H1 (cell line): ENCODE data around the gene DBNDD2. TPM values are rescaled to one million over a fixed set of nuclear protein-coding genes. Genes with fewer than 3 reads are reported as not detected.

Experiments used
- CTCF ChIA-PET: fragments of 300-600 bp; sonication (Branson Sonifier 250); formaldehyde crosslinking; loops from one replicate; lab custom pipeline; 2021; ENCODE audit not compliant: partially characterized antibody; lab: Charles Lee
- POLR2A ChIA-PET: fragments of 300-600 bp; sonication (Branson Sonifier 250); formaldehyde crosslinking; loops from one replicate; lab custom pipeline; 2021; ENCODE audit warnings: inconsistent platforms; ENCODE audit not compliant: partially characterized antibody; lab: Charles Lee
- DNase-seq, 2 experiments: peaks; one replicate each; pipeline versions ENCODE4 v3.0.0 to v3.0.0-alpha.2; 2010 to 2022; ENCODE audit warnings: low spot score in 2 of 2, low read depth in 1 of 2, mixed read lengths in 1 of 2
- FAIRE-seq: peaks from 2 replicates; lab custom pipeline; 2011; peaks lifted over from hg19 to GRCh38; lab: Jason Lieb, UNC
- H2AFZ ChIP-seq: 2 replicates; pipeline ENCODE4 v1.8.1; 2012; ENCODE audit warnings: low read length, inconsistent platforms
- H2AK5ac ChIP-seq: 2 replicates; pipeline ENCODE4 v1.6.1; 2013; ENCODE audit warnings: low read depth, low read length
- H2BK120ac ChIP-seq: replicated peaks from 2 replicates; pipeline ENCODE3; 2013; ENCODE audit warnings: low read depth, low read length, inconsistent platforms
- H2BK12ac ChIP-seq: 2 replicates; pipeline ENCODE4 v1.6.1; 2013; ENCODE audit warnings: low read depth, low read length
- H2BK15ac ChIP-seq: 2 replicates; pipeline ENCODE4 v1.6.1; 2013; ENCODE audit warnings: low read length
- H2BK20ac ChIP-seq: 2 replicates; pipeline ENCODE4 v1.6.1; 2013; ENCODE audit warnings: low read length
- H2BK5ac ChIP-seq: 2 replicates; pipeline ENCODE4 v1.6.1; 2013; ENCODE audit warnings: low read depth, low read length
- H3K14ac ChIP-seq: 2 replicates; pipeline ENCODE4 v1.6.1; 2013; ENCODE audit warnings: inconsistent platforms; ENCODE audit not compliant: insufficient read length
- H3K18ac ChIP-seq: 2 replicates; pipeline ENCODE4 v1.6.1; 2013; ENCODE audit warnings: low read length; ENCODE audit errors: extremely low read depth
- H3K23ac ChIP-seq: 2 replicates; pipeline ENCODE4 v1.6.1; 2013; ENCODE audit warnings: inconsistent platforms; ENCODE audit not compliant: insufficient read length
- H3K23me2 ChIP-seq: 2 replicates; pipeline ENCODE4 v1.6.1; 2013; ENCODE audit warnings: low read depth, low read length
- H3K27ac ChIP-seq: 2 replicates; pipeline ENCODE4 v1.6.1; 2011; ENCODE audit warnings: low read depth, low read length, inconsistent platforms
- H3K27me3 ChIP-seq, 4 experiments: replicated peaks in 1 of 4; 1 replicate in 1 of 4; 2 replicates in 3 of 4; pipeline versions ENCODE4 v1.6.1 to v1.8.1; 2011 to 2013; ENCODE audit warnings: low read length in 3 of 4, mild to moderate bottlenecking in 3 of 4, inconsistent platforms in 2 of 4, mixed read lengths in 2 of 4, moderate library complexity in 1 of 4; ENCODE audit not compliant: control insufficient read depth in 3 of 4, insufficient read depth in 3 of 4; ENCODE audit errors: extremely low read depth in 1 of 4
- H3K36me3 ChIP-seq, 4 experiments: 2 replicates each; pipeline versions ENCODE4 v1.6.1 to v1.8.1; 2011 to 2013; ENCODE audit warnings: mild to moderate bottlenecking in 4 of 4, low read length in 3 of 4, moderate library complexity in 2 of 4, control low read depth in 1 of 4, inconsistent platforms in 1 of 4; ENCODE audit not compliant: insufficient read depth in 4 of 4, control insufficient read depth in 2 of 4
- H3K4ac ChIP-seq: replicated peaks from 2 replicates; pipeline ENCODE3; 2013; ENCODE audit warnings: low read length, low read depth, mixed read lengths, inconsistent platforms; ENCODE audit not compliant: insufficient read length
- H3K4me1 ChIP-seq, 4 experiments: replicated peaks in 1 of 4; 1 replicate in 1 of 4; 2 replicates in 3 of 4; pipeline versions ENCODE4 v1.6.1 to v1.8.1; 2011 to 2013; ENCODE audit warnings: low read length in 3 of 4, inconsistent platforms in 2 of 4, mixed read lengths in 1 of 4; ENCODE audit not compliant: insufficient read depth in 4 of 4, control insufficient read depth in 3 of 4
- H3K4me2 ChIP-seq, 2 experiments: 2 replicates each; pipeline versions ENCODE4 v1.6.1 to v1.8.1; 2011 to 2013; ENCODE audit warnings: low read depth in 2 of 2, low read length in 2 of 2, control low read depth in 1 of 2, inconsistent platforms in 1 of 2, mild to moderate bottlenecking in 1 of 2; ENCODE audit not compliant: insufficient read depth in 1 of 2
- H3K4me3 ChIP-seq, 4 experiments: fragments of 200-600, 300-600 bp in 1 of 4; sonication (generic), shearing (Covaris generic), sonication (Bioruptor Twin) in 1 of 4; 2 replicates each; pipeline versions ENCODE4 v1.5.1 to v1.8.1; 2011 to 2016; ENCODE audit warnings: low read length in 4 of 4, low read depth in 3 of 4, control low read depth in 2 of 4, inconsistent platforms in 2 of 4, mild to moderate bottlenecking in 2 of 4, mixed read lengths in 1 of 4, moderate library complexity in 1 of 4; ENCODE audit not compliant: insufficient read depth in 2 of 4; ENCODE audit errors: extremely low read depth in 1 of 4
- H3K56ac ChIP-seq: replicated peaks from 2 replicates; pipeline ENCODE3; 2013; ENCODE audit warnings: low read depth, mild to moderate bottlenecking, mixed read lengths, low read length, inconsistent platforms; ENCODE audit not compliant: insufficient read length
- H3K79me1 ChIP-seq: 2 replicates; pipeline ENCODE4 v1.6.1; 2013; ENCODE audit warnings: low read depth, low read length, control low read depth
- H3K79me2 ChIP-seq, 2 experiments: 2 replicates each; pipeline versions ENCODE4 v1.6.1 to v1.8.1; 2012 to 2013; ENCODE audit warnings: low read length in 2 of 2, mild to moderate bottlenecking in 2 of 2, inconsistent platforms in 1 of 2; ENCODE audit not compliant: insufficient read depth in 2 of 2, control insufficient read depth in 1 of 2
- H3K9ac ChIP-seq, 4 experiments: replicated peaks in 1 of 4; 1 replicate in 1 of 4; 2 replicates in 3 of 4; pipeline versions ENCODE4 v1.6.1 to v1.8.1; 2011 to 2013; ENCODE audit warnings: low read depth in 3 of 4, low read length in 3 of 4, control low read depth in 2 of 4, mild to moderate bottlenecking in 2 of 4, moderate library complexity in 2 of 4, inconsistent platforms in 1 of 4; ENCODE audit errors: extremely low read depth in 1 of 4
- H3K9me3 ChIP-seq, 2 experiments: 2 replicates each; pipeline versions ENCODE4 v1.6.1 to v1.8.1; 2012 to 2013; ENCODE audit warnings: mild to moderate bottlenecking in 2 of 2, moderate library complexity in 2 of 2, control low read depth in 1 of 2, inconsistent platforms in 1 of 2, low read depth in 1 of 2, low read length in 1 of 2, mixed read lengths in 1 of 2; ENCODE audit not compliant: insufficient read depth in 2 of 2
- H4K20me1 ChIP-seq, 2 experiments: replicated peaks in 1 of 2; 2 replicates each; pipeline versions ENCODE3 to v1.8.1; 2011 to 2013; ENCODE audit warnings: inconsistent platforms in 2 of 2, low read length in 2 of 2, mild to moderate bottlenecking in 1 of 2; ENCODE audit not compliant: insufficient read depth in 2 of 2, control insufficient read depth in 1 of 2
- H4K5ac ChIP-seq: 2 replicates; pipeline ENCODE4 v1.6.1; 2013; ENCODE audit warnings: low read length, low read depth, mixed read lengths, inconsistent platforms; ENCODE audit not compliant: insufficient read length
- H4K8ac ChIP-seq: 2 replicates; pipeline ENCODE4 v1.8.0; 2013; ENCODE audit warnings: mild to moderate bottlenecking, moderate library complexity, low read length, inconsistent platforms; ENCODE audit not compliant: insufficient read depth; ENCODE audit errors: extremely low read depth
- H4K91ac ChIP-seq: replicated peaks from 2 replicates; pipeline ENCODE3; 2013; ENCODE audit warnings: low read length, mixed read lengths, inconsistent platforms; ENCODE audit not compliant: insufficient read length
- EGR1 ChIP-seq: IDR thresholded peaks from 2 replicates; pipeline ENCODE4 v1.6.1; 2011; ENCODE audit warnings: low read depth, low read length, borderline replicate concordance
- JUN ChIP-seq: IDR thresholded peaks from 2 replicates; pipeline ENCODE4 v1.6.1; 2011; ENCODE audit warnings: low read depth, mild to moderate bottlenecking, improper control_type of control experiment, low read length
- JUND ChIP-seq: IDR thresholded peaks from 2 replicates; pipeline ENCODE4 v1.6.1; 2011; ENCODE audit warnings: mild to moderate bottlenecking, improper control_type of control experiment, low read length
- WGBS, 2 experiments: shearing (Covaris generic) in 1 of 2; methylation state at CpG; one replicate each; pipeline versions ENCODE4 v1.1.6 to v1.1.7; 2013 to 2015; ENCODE audit warnings: low lambda C conversion rate in 2 of 2, mixed read lengths in 2 of 2, inconsistent platforms in 1 of 2, low coverage in 1 of 2, missing lambda C conversion rate in 1 of 2; ENCODE audit not compliant: insufficient replicate concordance in 2 of 2, insufficient coverage in 1 of 2, insufficient read length in 1 of 2; ENCODE audit errors: extremely low coverage in 1 of 2, missing lambda C conversion rate in 1 of 2; 5-methylcytosine and 5-hydroxymethylcytosine counted together
- polyA plus RNA-seq, 7 experiments: library from polyadenylated mRNA; depleted of rRNA in 3 of 7; stranded (reverse) in 5 of 7; unstranded in 2 of 7; fragments of >200 nt in 5 of 7; fragments of 200-250 nt in 2 of 7; gene quantifications; 1 replicate in 5 of 7; 2 replicates in 1 of 7; 4 replicates in 1 of 7; pipeline versions ENCODE4 v1.2.1 to v1.2.3, GENCODE V29; 2011 to 2013; ENCODE audit warnings: missing spikeins in 2 of 7, mixed read lengths in 2 of 7
- total RNA-seq: library from RNA; stranded (reverse); fragmentation: NEBNext Ultra II Directional; extraction: Animal tissue kit (Norgen Biotek cat#: 25700); gene quantifications from 2 replicates; pipeline ENCODE4 v1.2.1, GENCODE V29; 2021

Gene DBNDD2
- total and polyA plus RNA-seq, 2 of the 8 experiments (the other 6 are each of a cell fraction or from before 2014, with no cell fraction given): 55.8 to 96.3 TPM

- H2BK20ac ChIP-seq: no peak overlapping the region
- no peak overlapping the region for H2AK5ac ChIP-seq
- no peak overlapping the region for H3K18ac ChIP-seq
- WGBS, 2 experiments: 93% methylated on average over 17 of the region's 17 CpGs; no CpG with 5 or more reads in 1 of the 2 experiments
- no peak overlapping the region for H3K9ac ChIP-seq
- FAIRE-seq: no peak
- no peak overlapping the region for H2BK15ac ChIP-seq
- no peaks in the 10 kb centered on the region for H3K4me1 ChIP-seq
- no peaks in the 10 kb centered on the region for H3K27me3 ChIP-seq
- CTCF ChIA-PET: interaction anchor here (1.0 to 1.2 kb wide), 3 partner anchors 52 to 107 kb away, joined by 3 to 4 read pairs (median 3); no protein-coding TSS in a partner anchor
- no peak overlapping the region for H3K27ac ChIP-seq
- no peak overlapping the region for H3K23ac ChIP-seq
- H4K5ac ChIP-seq: no peak overlapping the region
- no peak overlapping the region for H3K14ac ChIP-seq
- H2BK120ac ChIP-seq: no peak overlapping the region
- no peak overlapping the region for H2BK5ac ChIP-seq
- H4K8ac ChIP-seq: no peak overlapping the region; the same call in 1 of the 2 replicates
- no peak overlapping the region for H3K56ac ChIP-seq
- H3K36me3 ChIP-seq: peaks cover 11 to 32% (median 19%) of the 10 kb centered on the region in 4 experiments; a peak in 7 of 8 replicates
- H3K79me2 ChIP-seq: no peaks in the 10 kb centered on the region
- no peak overlapping the region for H3K4me2 ChIP-seq
- no peak for DNase-seq
- H3K9me3 ChIP-seq: no peaks in the 10 kb centered on the region
- H2BK12ac ChIP-seq: no peak overlapping the region
- no peak overlapping the region for H3K4ac ChIP-seq
- H4K20me1 ChIP-seq: peaks cover 2 to 3% of the 10 kb centered on the region in 2 experiments
- no peaks in the 10 kb centered on the region for H3K79me1 ChIP-seq
- H2AFZ ChIP-seq: no peak overlapping the region
- POLR2A ChIA-PET: interaction anchor here (0.9 to 2.1 kb wide), 3 partner anchors 8 to 109 kb away, joined by 3 to 6 read pairs (median 4); no protein-coding TSS in a partner anchor
- no peak overlapping the region for H3K4me3 ChIP-seq
- H4K91ac ChIP-seq: no peak overlapping the region
- no peaks in the 10 kb centered on the region; the same call in 1 of the 2 replicates for H3K23me2 ChIP-seq
- TF ChIP-seq JUN (no peak), JUND (no peak), EGR1 (no peak)
These were observed 17.5 kb downstream of the DBNDD2 start for GRCh38 chr20:45425561-45425960.
